Endothelial cell of umbilical vein (primary cell): ENCODE data around the gene ZNF740. TPM values are rescaled to one million over a fixed set of nuclear protein-coding genes. Genes with fewer than 3 reads are reported as not detected.

Source experiments
- BruUV-seq: library from RNA; stranded (reverse); fragments of 400-500 nt; replicated peaks from 2 replicates; lab custom pipeline; 2021; lab: Mats Ljungman, UMichigan
- CTCF ChIA-PET: fragments of 300-600, 350-600 bp; sonication (Branson Sonifier 250); formaldehyde crosslinking; loops from one replicate; lab custom pipeline; 2021; ENCODE audit warnings: antibody characterized with exemption, inconsistent platforms; lab: Charles Lee
- POLR2A ChIA-PET: fragments of 300-600, 350-600 bp; sonication (Branson Sonifier 250); formaldehyde crosslinking; loops from one replicate; lab custom pipeline; 2021; ENCODE audit warnings: antibody characterized with exemption, inconsistent platforms; lab: Charles Lee
- DNase-seq: peaks from one replicate; pipeline ENCODE4 v3.0.0-alpha.2; 2011; ENCODE audit warnings: low read depth, low spot score
- FAIRE-seq: peaks from 2 replicates; lab custom pipeline; 2011; peaks lifted over from hg19 to GRCh38; lab: Jason Lieb, UNC
- H2AFZ ChIP-seq: 2 replicates; pipeline ENCODE4 v1.6.0; 2012; ENCODE audit warnings: low read depth, low read length, control low read depth, inconsistent platforms
- H3K27ac ChIP-seq: 2 replicates; pipeline ENCODE4 v1.5.1; 2011; ENCODE audit warnings: low read depth, mild to moderate bottlenecking, control low read depth, low read length, moderate library complexity; ENCODE audit not compliant: insufficient read depth
- H3K27me3 ChIP-seq, 2 experiments: 2 replicates each; pipeline versions ENCODE4 v1.6.0 to v1.6.1; 2011; ENCODE audit warnings: low read length in 2 of 2, mixed read lengths in 1 of 2; ENCODE audit not compliant: control insufficient read depth in 2 of 2, insufficient read depth in 2 of 2
- H3K36me3 ChIP-seq, 2 experiments: 2 replicates in 1 of 2; 3 replicates in 1 of 2; pipeline ENCODE4 v1.5.1; 2011; ENCODE audit warnings: low read length in 2 of 2, mild to moderate bottlenecking in 1 of 2, moderate library complexity in 1 of 2; ENCODE audit not compliant: control insufficient read depth in 2 of 2, insufficient read depth in 2 of 2; ENCODE audit errors: extremely low read depth in 1 of 2
- H3K4me1 ChIP-seq: 3 replicates; pipeline ENCODE4 v1.5.1; 2011; ENCODE audit warnings: mild to moderate bottlenecking, low read length; ENCODE audit not compliant: control insufficient read depth, insufficient read depth; ENCODE audit errors: extremely low read depth
- H3K4me2 ChIP-seq: 2 replicates; pipeline ENCODE4 v1.6.1; 2011; ENCODE audit warnings: low read length, control low read depth, mixed read lengths; ENCODE audit not compliant: insufficient read depth
- H3K4me3 ChIP-seq, 3 experiments: fragments of 200-600 bp in 1 of 3; sonication (generic), shearing (Covaris generic) in 1 of 3; replicated peaks in 1 of 3; 2 replicates each; pipeline ENCODE4 v1.5.1; 2011 to 2016; ENCODE audit warnings: control low read depth in 3 of 3, low read length in 3 of 3, mild to moderate bottlenecking in 2 of 3, inconsistent platforms in 1 of 3, low read depth in 1 of 3, moderate library complexity in 1 of 3; ENCODE audit not compliant: insufficient read depth in 1 of 3
- H3K79me2 ChIP-seq: 2 replicates; pipeline ENCODE4 v1.6.0; 2012; ENCODE audit warnings: low read length, inconsistent platforms; ENCODE audit not compliant: control insufficient read depth, insufficient read depth
- H3K9ac ChIP-seq: replicated peaks from 2 replicates; pipeline ENCODE3; 2011; ENCODE audit warnings: low read length, control low read depth; ENCODE audit not compliant: insufficient read depth; ENCODE audit errors: extremely low read depth
- H3K9me1 ChIP-seq: replicated peaks from 3 replicates; pipeline ENCODE4 v1.6.0; 2011; ENCODE audit warnings: mild to moderate bottlenecking, low read length; ENCODE audit not compliant: control insufficient read depth, insufficient read depth; ENCODE audit errors: extremely low read depth
- H3K9me3 ChIP-seq: replicated peaks from 2 replicates; pipeline ENCODE4 v1.5.1; 2012; ENCODE audit warnings: low read length, inconsistent platforms; ENCODE audit not compliant: control insufficient read depth, insufficient read depth
- H4K20me1 ChIP-seq: replicated peaks from 2 replicates; pipeline ENCODE3; 2011; ENCODE audit warnings: mild to moderate bottlenecking, low read length; ENCODE audit not compliant: control insufficient read depth, insufficient read depth; ENCODE audit errors: extremely low read depth
- EZH2 ChIP-seq: IDR thresholded peaks from 2 replicates; pipeline ENCODE4 v1.6.1; 2012; ENCODE audit warnings: borderline replicate concordance, low read depth, mild to moderate bottlenecking, moderate library complexity, low read length, inconsistent platforms; ENCODE audit not compliant: severe bottlenecking
- FOS ChIP-seq: IDR thresholded peaks from 2 replicates; pipeline ENCODE4 v1.6.1; 2011; ENCODE audit warnings: mild to moderate bottlenecking, low read length, moderate library complexity, borderline replicate concordance; ENCODE audit not compliant: insufficient read depth
- GATA2 ChIP-seq: IDR thresholded peaks from 2 replicates; pipeline ENCODE4 v1.7.0; 2011; ENCODE audit warnings: low read depth, mild to moderate bottlenecking, moderate library complexity, mixed read lengths, low read length; ENCODE audit not compliant: insufficient read length, insufficient read depth
- JUN ChIP-seq: IDR thresholded peaks from 2 replicates; pipeline ENCODE4 v1.6.1; 2011; ENCODE audit warnings: borderline replicate concordance, low read depth; ENCODE audit not compliant: insufficient read length, insufficient read depth
- MYC ChIP-seq: IDR thresholded peaks from one replicate; pipeline ENCODE4 v1.6.1; 2011; ENCODE audit warnings: mild to moderate bottlenecking, low read depth, low read length
- POLR2A ChIP-seq: IDR thresholded peaks from 2 replicates; pipeline ENCODE4 v1.6.1; 2012; ENCODE audit warnings: low read depth, mild to moderate bottlenecking, control low read depth, low read length
- POLR2AphosphoS5 ChIP-seq: IDR thresholded peaks from 2 replicates; pipeline ENCODE4 v1.6.1; 2012; ENCODE audit warnings: low read depth, mild to moderate bottlenecking, control low read depth, low read length, moderate library complexity; ENCODE audit not compliant: insufficient read depth
- dilution Hi-C: fragments of 300-500 bp; cut with MboI; formaldehyde crosslinking; loops from one replicate; pipeline ENCODE4 v1.15.0; 2019; ENCODE audit warnings: low sequenced_read_pairs; ENCODE audit not compliant: extremely low pct_ligation_motif_present
- intact Hi-C: fragments of 100-400 bp; cut with micrococcal nuclease; formaldehyde crosslinking; loops from one replicate; pipeline ENCODE4 v1.10.0; 2022
- polyA plus RNA-seq, 4 experiments: library from polyadenylated mRNA; depleted of rRNA in 3 of 4; stranded (reverse) in 3 of 4; unstranded in 1 of 4; fragments of >200 nt; gene quantifications; 2 replicates each; pipeline versions ENCODE4 v1.2.1 to v1.2.3, GENCODE V29; 2011 to 2012; ENCODE audit warnings: missing spikeins in 1 of 4
- total RNA-seq: library from RNA; stranded (reverse); gene quantifications from 2 replicates; pipeline ENCODE4 v1.2.3, GENCODE V29; 2021
- TF ChIP-seq, protein P1 (sequence below), 2 donors: IDR thresholded peaks; 1 replicate in 1 of 2; 2 replicates in 1 of 2; pipeline ENCODE4 v1.5.1; 2011; ENCODE audit warnings: low read length in 2 of 2, mild to moderate bottlenecking in 2 of 2, moderate library complexity in 2 of 2, control low read depth in 1 of 2, inconsistent platforms in 1 of 2, low read depth in 1 of 2; ENCODE audit not compliant: insufficient read depth in 1 of 2; ENCODE audit errors: extremely low read depth in 1 of 2

The ZNF740 gene
- total and polyA plus RNA-seq, 2 donors (not counting 3 experiments of a cell fraction or from before 2014, with no cell fraction given) = 10.5 to 38.1 TPM

DNA sequence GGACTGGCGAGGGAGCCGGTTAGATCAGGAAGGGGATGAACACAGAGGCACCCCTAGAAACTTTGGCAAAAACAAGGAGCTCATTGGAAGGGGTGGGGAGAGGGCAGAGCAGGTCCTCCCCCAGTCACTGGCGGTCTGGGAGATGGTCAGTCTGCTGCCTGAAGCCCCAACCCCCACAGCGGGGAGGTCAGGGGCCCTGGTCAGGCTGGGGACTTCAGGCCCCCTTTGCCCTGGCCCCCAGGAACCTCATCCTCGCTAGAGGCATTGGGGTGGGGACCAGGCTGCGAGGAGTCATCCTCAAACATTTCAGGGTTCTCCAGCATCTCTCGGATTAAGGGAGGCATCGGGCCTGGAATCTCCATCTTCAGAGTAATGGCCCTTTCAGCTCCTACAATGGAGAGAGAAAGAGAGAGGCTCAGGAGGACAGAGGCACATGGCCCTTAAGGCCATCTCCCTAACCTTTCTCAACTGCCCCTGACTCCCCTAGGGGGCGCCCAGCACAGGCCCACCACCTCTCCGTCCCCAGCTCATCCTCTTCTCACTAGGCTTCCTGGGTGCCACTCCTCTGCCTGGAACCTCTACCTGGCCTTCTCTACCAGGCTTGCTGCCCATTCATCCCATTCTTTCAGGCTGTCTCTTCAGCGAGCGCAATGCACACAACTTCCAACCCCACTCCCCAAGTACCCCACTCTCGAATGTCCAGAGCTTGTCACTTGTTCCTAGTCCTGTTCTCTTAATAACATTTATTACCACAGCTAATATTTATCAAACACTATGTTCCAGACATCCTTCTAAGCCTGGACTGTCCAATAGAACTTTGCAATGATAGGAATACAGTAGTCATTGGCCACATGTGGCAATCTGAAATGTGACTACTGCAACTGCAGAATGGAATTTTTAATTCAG lies 31.2 kb downstream of the ZNF740 start:
- intact Hi-C loops = no loop called here
- no peaks in the 10 kb centered on the region for H3K27me3 ChIP-seq
- BruUV-seq = no TSS peak
- H3K36me3 ChIP-seq = peaks cover 0 to 2% of the 10 kb centered on the region in 2 experiments
- H3K4me2 ChIP-seq = no peak overlapping the region
- ChIA-PET CTCF (interaction anchor here (0.9 to 7.3 kb wide), 9 partner anchors 14 to 133 kb away, joined by 3 to 366 read pairs (median 54); partner anchors contain the start of genes AAAS and ESPL1), POLR2A (no interaction called here)
- no peaks in the 10 kb centered on the region for H3K79me2 ChIP-seq
- H2AFZ ChIP-seq = no peak overlapping the region
- no peak for TF ChIP-seq EZH2
- TF ChIP-seq, protein P1, sequence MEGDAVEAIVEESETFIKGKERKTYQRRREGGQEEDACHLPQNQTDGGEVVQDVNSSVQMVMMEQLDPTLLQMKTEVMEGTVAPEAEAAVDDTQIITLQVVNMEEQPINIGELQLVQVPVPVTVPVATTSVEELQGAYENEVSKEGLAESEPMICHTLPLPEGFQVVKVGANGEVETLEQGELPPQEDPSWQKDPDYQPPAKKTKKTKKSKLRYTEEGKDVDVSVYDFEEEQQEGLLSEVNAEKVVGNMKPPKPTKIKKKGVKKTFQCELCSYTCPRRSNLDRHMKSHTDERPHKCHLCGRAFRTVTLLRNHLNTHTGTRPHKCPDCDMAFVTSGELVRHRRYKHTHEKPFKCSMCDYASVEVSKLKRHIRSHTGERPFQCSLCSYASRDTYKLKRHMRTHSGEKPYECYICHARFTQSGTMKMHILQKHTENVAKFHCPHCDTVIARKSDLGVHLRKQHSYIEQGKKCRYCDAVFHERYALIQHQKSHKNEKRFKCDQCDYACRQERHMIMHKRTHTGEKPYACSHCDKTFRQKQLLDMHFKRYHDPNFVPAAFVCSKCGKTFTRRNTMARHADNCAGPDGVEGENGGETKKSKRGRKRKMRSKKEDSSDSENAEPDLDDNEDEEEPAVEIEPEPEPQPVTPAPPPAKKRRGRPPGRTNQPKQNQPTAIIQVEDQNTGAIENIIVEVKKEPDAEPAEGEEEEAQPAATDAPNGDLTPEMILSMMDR (IDR thresholded peaks at IDR 0.05; ENCODE audit: extremely low read depth in 1 of 2, insufficient read depth in 1 of 2, low read depth in 1 of 2, low read length in 2 of 2) = peak; percentile 17 to 36
- H3K9me3 ChIP-seq = no peaks in the 10 kb centered on the region
- H3K9me1 ChIP-seq = no peaks in the 10 kb centered on the region
- no peak overlapping the region for H3K4me3 ChIP-seq
- DNase-seq = no peak
- no peak for FAIRE-seq
- peaks cover 26% of the 10 kb centered on the region for H3K4me1 ChIP-seq
- no peaks in the 10 kb centered on the region for H4K20me1 ChIP-seq
- H3K27ac ChIP-seq = no peak overlapping the region
- dilution Hi-C loops = no loop called here
- H3K9ac ChIP-seq = no peak overlapping the region

DNA sequence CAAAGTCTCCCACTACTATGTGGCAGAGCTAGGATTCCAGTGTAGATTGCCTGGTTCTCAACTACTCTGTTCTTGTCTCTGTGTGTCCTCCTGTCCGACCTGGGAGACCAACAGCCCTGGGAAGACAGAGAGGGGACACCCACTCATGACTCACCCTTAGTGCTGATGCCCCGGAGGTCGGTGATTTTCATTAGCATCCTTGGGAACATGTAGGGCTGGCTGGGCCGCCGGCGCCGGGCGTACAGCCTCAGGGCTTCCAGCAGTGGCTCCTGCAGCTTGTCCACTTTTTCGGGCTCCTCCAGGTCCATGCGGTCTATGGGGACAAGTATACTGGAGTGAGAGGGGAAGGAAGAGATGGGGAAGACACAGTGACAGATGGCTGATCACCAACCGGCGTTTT lies 32.4 kb downstream of the ZNF740 start:
- Histone ChIP-seq H3K4me3 (no peak overlapping the region), H3K9ac (no peak overlapping the region), H3K27ac (no peak overlapping the region), H4K20me1 (no peaks in the 10 kb centered on the region), H3K9me1 (no peaks in the 10 kb centered on the region), H2AFZ (no peak overlapping the region), H3K79me2 (no peaks in the 10 kb centered on the region), H3K27me3 (no peaks in the 10 kb centered on the region), H3K36me3 (peaks cover 0 to 2% of the 10 kb centered on the region in 2 experiments), H3K9me3 (no peaks in the 10 kb centered on the region), H3K4me1 (peaks cover 29% of the 10 kb centered on the region), H3K4me2 (no peak overlapping the region)
- intact Hi-C loops = loop anchor here (1.0 kb wide), 5 partner anchors 38 to 208 kb away; partner anchors contain the start of genes AAAS and ESPL1
- BruUV-seq = no TSS peak
- POLR2A ChIA-PET = no interaction called here
- FAIRE-seq (no peak), DNase-seq (no peak)
- TF ChIP-seq, protein P1 (IDR thresholded peaks at IDR 0.05; ENCODE audit: extremely low read depth in 1 of 2, insufficient read depth in 1 of 2, low read depth in 1 of 2, low read length in 2 of 2) = no peak
- TF ChIP-seq FOS (no peak), EZH2 (no peak), POLR2A (no peak), POLR2AphosphoS5 (no peak), MYC (no peak), GATA2 (no peak), JUN (no peak)
- dilution Hi-C loops = no loop called here
- CTCF ChIA-PET = interaction anchor here (0.7 to 7.3 kb wide), 23 partner anchors 8 to 208 kb away, joined by 4 to 366 read pairs (median 9); partner anchors contain the start of genes AAAS, ESPL1, MYG1 and PFDN5
